ENCODE measurements around the gene NRIP2. TPM values are rescaled to one million over a fixed set of nuclear protein-coding genes. Genes with fewer than 3 reads are reported as not detected.
A peak's percentile ranks its signal among the peaks of the same experiment; 100 is the strongest.

Gene NRIP2, protein sequence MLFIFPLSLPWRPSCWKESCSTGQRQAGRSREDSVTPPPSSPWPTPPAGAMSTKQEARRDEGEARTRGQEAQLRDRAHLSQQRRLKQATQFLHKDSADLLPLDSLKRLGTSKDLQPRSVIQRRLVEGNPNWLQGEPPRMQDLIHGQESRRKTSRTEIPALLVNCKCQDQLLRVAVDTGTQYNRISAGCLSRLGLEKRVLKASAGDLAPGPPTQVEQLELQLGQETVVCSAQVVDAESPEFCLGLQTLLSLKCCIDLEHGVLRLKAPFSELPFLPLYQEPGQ
- 1 to 10 TPM in 3 of 4 donors, not detected in 1; 1.3 to 5.2 (median 2.0) TPM for total RNA-seq

DNA sequence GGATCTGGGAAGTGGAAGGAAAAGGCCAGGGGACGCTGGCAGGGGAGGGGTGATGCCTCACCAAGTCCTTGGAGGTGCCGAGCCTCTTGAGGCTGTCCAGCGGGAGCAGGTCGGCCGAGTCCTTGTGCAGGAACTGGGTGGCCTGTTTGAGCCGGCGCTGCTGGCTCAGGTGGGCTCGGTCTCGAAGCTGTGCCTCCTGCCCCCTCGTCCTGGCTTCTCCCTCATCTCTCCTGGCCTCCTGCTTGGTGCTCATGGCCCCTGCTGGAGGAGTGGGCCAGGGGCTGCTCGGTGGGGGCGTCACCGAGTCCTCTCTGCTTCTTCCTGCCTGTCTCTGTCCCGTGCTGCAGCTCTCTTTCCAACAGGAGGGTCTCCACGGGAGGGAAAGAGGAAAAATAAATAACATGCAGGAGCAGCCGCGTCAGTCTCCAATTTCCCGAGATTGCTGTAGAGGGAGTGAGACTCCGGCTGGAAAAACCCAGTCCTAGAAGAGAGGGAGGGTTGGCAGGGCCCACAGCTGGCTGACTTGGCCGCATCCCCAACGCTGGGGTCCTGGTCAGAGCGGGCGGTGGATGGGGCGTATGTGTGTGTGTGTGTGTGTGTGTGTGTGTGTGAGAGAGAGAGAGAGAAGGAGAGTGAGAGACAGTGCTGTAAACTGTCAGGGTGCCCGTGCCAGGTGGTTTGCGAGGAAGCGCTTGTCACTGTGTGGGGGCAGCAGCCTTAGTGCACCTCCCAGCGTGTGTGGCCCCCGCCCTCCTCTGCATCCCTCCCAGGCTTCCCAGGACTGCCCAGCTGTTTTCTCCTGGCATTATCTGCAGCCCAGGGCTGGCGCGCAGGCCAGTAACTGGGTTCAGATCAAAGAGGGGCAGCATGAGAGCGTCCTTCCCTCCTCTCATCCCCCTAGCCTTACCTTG, at the start of gene NRIP2:
NRIP2 (minus strand) TSS at position 455 of the 911 bp plus-strand sequence; CDS start at position 403, 52 bp downstream.
- no peaks in the 10 kb centered on the region for H3K36me3 ChIP-seq
- ATAC-seq (peak in 1 of 2 donors; percentile 39), DNase-seq (no peak)
- no peak within 1 kb of the TSS for H3K27ac ChIP-seq
- intact Hi-C loops (cut with DNase I; ENCODE audit: low total_unique reads) (no loop called here), in situ Hi-C loops (cut with MboI; ENCODE audit: low sequenced_read_pairs in 4 of 4) (no loop called here)
- H3K4me3 ChIP-seq, result peak within 1 kb of the TSS in 2 of 4 donors; percentile 28 to 37
- peaks cover 0 to 6% of the 10 kb centered on the region in 2 donors for H3K4me1 ChIP-seq
- no peak for TF ChIP-seq POLR2A (IDR thresholded peaks at IDR 0.05)
- TF ChIP-seq, protein P1, sequence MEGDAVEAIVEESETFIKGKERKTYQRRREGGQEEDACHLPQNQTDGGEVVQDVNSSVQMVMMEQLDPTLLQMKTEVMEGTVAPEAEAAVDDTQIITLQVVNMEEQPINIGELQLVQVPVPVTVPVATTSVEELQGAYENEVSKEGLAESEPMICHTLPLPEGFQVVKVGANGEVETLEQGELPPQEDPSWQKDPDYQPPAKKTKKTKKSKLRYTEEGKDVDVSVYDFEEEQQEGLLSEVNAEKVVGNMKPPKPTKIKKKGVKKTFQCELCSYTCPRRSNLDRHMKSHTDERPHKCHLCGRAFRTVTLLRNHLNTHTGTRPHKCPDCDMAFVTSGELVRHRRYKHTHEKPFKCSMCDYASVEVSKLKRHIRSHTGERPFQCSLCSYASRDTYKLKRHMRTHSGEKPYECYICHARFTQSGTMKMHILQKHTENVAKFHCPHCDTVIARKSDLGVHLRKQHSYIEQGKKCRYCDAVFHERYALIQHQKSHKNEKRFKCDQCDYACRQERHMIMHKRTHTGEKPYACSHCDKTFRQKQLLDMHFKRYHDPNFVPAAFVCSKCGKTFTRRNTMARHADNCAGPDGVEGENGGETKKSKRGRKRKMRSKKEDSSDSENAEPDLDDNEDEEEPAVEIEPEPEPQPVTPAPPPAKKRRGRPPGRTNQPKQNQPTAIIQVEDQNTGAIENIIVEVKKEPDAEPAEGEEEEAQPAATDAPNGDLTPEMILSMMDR (IDR thresholded peaks at IDR 0.05 in 4 of 5, conservative IDR thresholded peaks at IDR 0.05 in 1 of 5), result no peak
- peaks cover 0 to 4% (median 0%) of the 10 kb centered on the region in 3 donors for H3K27me3 ChIP-seq
- H3K9me3 ChIP-seq, result no peaks in the 10 kb centered on the region

DNA sequence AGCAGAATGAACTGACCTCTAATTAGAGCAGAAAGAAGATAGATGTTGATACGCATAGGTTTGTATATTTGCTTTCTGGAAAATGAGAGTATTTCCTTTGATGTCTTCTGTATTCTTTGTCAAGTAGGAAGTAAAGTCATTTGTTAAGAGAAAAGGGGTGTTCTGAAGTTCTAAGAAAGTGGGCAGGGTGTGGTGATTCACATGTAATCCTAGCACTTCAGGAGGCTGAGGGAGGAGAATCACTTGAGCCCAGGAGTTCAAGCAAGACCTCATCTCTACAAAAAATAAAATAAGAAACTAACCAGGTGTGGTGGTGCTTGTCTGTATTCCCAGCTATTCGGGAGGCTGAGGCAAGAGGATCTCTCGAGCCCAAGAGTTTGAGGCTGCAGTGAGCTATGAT, 45.0 kb upstream of the NRIP2 start:
- ATAC-seq (no peak), DNase-seq (no peak)
- no peak overlapping the region for H3K4me3 ChIP-seq

DNA sequence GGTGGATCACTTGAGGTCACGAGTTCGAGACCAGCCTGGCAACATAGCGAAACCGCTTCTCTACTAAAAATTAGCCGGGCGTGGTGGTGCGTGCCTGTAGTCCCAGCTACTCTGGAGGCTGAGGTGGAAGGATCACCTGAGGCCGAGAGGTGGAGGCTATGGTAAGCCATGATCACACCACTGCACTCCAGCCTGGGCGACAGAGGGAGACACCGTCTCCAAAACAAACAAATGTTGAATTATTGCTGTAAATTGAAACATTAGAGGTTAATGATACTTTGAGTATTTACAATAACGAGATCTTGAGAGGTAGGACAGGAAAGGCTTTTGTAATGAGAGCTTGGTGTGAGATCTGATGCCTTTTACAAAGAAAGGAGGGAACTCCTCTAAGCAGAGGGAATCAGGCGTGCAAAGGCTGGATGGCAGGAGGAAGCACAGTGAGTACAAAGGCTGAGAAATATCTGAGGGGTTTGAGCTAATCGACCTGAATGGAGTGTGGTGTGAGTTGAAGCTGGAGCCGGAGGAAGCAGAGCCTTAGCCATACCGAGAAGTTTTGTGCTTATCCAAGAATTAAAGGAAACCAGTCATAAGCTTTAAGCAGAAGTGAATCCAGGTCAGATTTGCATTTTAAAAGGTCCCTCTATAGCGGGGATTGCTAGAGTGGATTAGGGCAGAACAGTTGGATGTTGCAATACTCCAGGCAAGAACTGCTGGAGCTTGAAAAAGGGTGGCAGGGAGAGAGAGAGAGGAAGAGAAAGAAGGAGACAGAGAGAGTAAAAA, 43.3 kb upstream of the NRIP2 start:
- in situ Hi-C loops (cut with MboI; ENCODE audit: low sequenced_read_pairs in 4 of 4), result loop anchor here in 1 of 4 donors (25.0 kb wide), 1 partner anchor 159 kb away; no protein-coding TSS in a partner anchor
- no peak for ATAC-seq

More for the DNA sequence above, 45.0 kb upstream of the NRIP2 start:
- TF ChIP-seq, protein P1 (IDR thresholded peaks at IDR 0.05 in 4 of 5, conservative IDR thresholded peaks at IDR 0.05 in 1 of 5), result no peak
- no peak for TF ChIP-seq POLR2A (IDR thresholded peaks at IDR 0.05)
- Histone ChIP-seq H3K4me1 (peaks cover 0 to 11% of the 10 kb centered on the region in 2 donors), H3K9me3 (no peaks in the 10 kb centered on the region), H3K27me3 (no peaks in the 10 kb centered on the region), H3K36me3 (no peaks in the 10 kb centered on the region), H3K27ac (no peak overlapping the region)
- intact Hi-C loops (cut with DNase I; ENCODE audit: low total_unique reads) (no loop called here), in situ Hi-C loops (cut with MboI; ENCODE audit: low sequenced_read_pairs in 4 of 4) (loop anchor here (5.0 to 25.0 kb wide), 4 partner anchors 65 to 157 kb away; no protein-coding TSS in a partner anchor)

More for the DNA sequence above, 43.3 kb upstream of the NRIP2 start:
- H3K9me3 ChIP-seq, result no peaks in the 10 kb centered on the region
- intact Hi-C loops (cut with DNase I; ENCODE audit: low total_unique reads), result loop anchor here (1.0 kb wide), 1 partner anchor 12 kb away; the partner anchor contains the start of gene TULP3
- H3K4me3 ChIP-seq, result peak overlapping the region; percentile 75 to 95 (median 91)
- H3K27ac ChIP-seq, result peak overlapping the region in 3 of 4 donors; percentile 86 to 87 (median 87)
- peaks cover 0 to 11% of the 10 kb centered on the region in 2 donors for H3K4me1 ChIP-seq
- no peak for DNase-seq
- no peak for TF ChIP-seq POLR2A (IDR thresholded peaks at IDR 0.05)
- TF ChIP-seq, protein P1 (IDR thresholded peaks at IDR 0.05 in 4 of 5, conservative IDR thresholded peaks at IDR 0.05 in 1 of 5), result no peak
- H3K36me3 ChIP-seq, result no peaks in the 10 kb centered on the region
- no peaks in the 10 kb centered on the region for H3K27me3 ChIP-seq

All from gastrocnemius medialis (tissue), 4 donors.